ENCODE results near the gene ENC1.

ENC1 gene

DNA sequence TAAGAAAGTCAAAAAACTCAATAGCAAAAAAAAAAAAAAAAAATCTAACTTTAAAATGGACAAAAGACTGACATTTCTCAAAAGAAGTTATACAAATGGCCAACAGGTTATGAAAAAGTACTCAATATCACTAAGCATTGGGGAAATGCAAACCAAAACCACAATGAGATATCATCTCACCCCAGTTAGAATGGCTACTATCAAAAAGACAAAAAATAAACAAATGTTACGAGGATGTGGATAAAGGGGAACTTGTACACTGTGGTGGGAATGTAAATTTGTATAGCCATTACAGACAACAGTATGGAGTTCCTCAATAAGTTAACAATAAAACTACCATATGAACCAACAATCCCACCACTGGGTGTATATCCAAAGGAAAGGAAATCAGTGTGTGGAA lies 37.2 kb downstream of the ENC1 start:
- DNase-seq: no peak

- DNase-seq: no peak
Observed at GRCh38 chr5:74599148-74599547, 41.4 kb downstream of the ENC1 start.

DNA sequence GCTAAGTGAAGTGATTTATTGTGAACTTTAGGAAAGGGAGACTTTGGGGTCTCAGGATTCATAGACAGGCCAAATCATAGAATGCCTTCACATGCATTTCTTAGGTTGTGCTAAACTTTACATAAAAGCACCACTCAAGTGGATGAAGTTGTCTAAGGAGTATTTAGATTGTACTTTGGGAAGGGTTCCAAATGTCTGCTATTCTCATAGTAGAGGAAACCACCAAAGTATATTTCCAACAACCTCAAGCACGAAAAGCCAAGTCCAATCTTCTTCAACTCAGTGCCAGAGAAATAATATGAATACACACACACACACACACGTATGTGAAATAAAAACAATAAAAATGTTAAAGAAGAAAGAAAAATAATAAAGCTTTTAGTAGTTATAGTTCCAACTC lies 41.8 kb downstream of the ENC1 start:
- DNase-seq: no peak

GRCh38 chr5:74596927-74597326 lies 43.6 kb downstream of the ENC1 start:
- no peak for DNase-seq

- no peak for DNase-seq
Observed at GRCh38 chr5:74595143-74595925, 45.2 kb downstream of the ENC1 start.

- no peak for DNase-seq
Observed at GRCh38 chr5:74594137-74595040, 46.1 kb downstream of the ENC1 start.

GRCh38 chr5:74589204-74590056 lies 51.1 kb downstream of the ENC1 start:
- no peak for DNase-seq

GRCh38 chr5:74588415-74588814 lies 52.1 kb downstream of the ENC1 start:
- no peak for DNase-seq

DNA sequence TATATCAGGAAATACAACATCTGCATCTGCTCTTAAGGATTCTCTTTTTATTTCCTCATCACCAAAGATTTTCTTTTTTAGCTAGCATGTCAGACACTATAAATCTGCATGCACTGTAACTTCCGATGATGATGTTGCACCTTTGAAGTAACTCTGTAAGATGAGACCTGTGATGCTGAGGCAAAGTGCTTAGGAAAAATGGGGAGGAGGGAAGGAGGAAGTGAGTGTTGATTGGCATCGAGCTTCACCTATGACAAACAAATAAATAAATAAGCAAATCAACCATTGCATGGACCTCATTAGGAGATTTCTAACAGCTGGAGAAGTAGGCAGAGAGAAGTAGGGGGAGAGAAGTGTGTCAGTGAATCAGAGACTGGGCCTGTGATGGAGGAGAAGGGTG lies 52.6 kb downstream of the ENC1 start:
- no peak for DNase-seq

- no peak for DNase-seq
Observed at GRCh38 chr5:74587300-74587699, 53.2 kb downstream of the ENC1 start.

GRCh38 chr5:74586856-74587255 lies 53.7 kb downstream of the ENC1 start:
- DNase-seq: no peak

DNA sequence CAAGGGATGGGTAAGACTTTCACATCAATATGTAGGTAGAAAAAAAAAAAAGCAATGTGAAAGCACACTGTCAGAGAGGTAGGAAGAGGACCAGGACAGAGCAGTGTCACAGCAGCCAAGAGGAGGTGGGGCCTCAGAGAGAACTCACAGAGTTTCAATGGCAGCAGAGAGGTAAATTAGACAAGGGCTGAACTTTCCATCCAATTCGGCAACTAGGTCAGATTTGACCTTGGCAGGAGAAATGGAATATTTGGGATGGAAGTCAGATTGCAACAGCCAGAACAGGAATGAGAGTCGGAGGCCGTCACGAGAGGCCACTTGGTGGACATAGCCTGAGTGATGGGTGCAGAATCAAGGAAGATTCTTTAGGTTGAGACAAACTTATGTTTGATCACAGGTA lies 57.7 kb downstream of the ENC1 start:
- DNase-seq: no peak

DNA sequence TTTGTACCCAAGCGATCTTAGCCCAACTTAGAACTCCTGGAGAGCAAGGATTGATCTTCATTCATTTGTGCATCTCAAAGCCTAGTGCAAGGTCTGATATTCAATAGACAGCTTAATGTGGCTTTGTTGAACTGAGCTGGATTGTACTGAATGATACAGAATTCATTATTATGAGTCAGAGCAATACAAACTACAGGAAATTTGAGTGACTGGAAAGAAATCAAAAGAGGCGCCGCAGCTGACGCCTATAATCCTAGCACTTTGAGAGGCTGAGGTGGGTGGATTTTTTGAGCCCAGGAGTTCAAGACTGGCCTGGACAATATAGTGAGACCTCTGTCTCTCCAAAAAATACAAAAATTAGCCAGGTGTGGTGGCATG lies 58.6 kb downstream of the ENC1 start:
- no peak for DNase-seq

GRCh38 chr5:74580729-74581109 lies 59.8 kb downstream of the ENC1 start:
- no peak for DNase-seq

- no peak for DNase-seq
Observed at GRCh38 chr5:74579215-74579614, 61.3 kb downstream of the ENC1 start.

DNA sequence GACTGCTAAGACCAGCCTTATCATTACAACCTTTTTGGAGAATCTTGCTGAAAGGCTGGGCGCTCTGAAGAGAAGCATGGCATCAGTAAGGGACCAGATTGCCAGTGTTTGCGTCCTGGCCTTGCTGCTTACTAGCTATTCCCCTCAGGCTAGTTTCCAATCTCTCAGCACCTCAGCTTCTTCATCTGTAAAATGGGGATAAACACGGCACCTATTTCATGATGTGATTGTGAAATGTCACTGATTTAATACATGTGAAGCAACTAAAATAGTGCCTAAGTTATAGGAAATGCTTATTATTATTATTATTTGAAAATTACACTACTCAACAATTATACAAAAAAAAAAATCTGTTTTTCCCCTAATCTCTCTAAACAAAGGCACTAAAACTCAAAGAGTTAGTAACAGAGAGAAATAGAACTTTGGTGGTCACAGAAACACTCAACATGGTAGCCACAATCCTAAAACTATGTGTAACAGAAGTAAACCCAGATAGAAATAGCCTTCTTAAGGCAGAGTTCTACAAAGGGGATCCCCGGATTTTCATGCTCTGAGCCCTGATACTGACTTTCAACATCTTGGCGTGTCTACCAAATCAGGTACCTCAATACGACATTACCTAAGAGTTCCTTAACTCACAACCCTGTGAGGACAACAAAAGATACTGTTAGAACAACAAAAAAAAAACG lies 62.0 kb downstream of the ENC1 start:
- no peak for DNase-seq

All from NK-92 treated with Interleukin-12 subunit alpha and Interleukin-12 subunit beta, amount 100 ng/mL, for 24 hours (cell line).